HepG2 (cell line): ENCODE measurements around the gene COQ5. TPM values are rescaled to one million over a fixed set of nuclear protein-coding genes. Genes with fewer than 3 reads are reported as not detected.

Experiments
- CENPBD1 ChIP-seq: sonication (generic); formaldehyde crosslinking; IDR thresholded peaks from 2 replicates; pipeline ENCODE4 v1.8.0; 2022; ENCODE audit warnings: missing genetic modification reagents, low read depth, mild to moderate bottlenecking, borderline replicate concordance
- CREB1 ChIP-seq, 2 experiments: fragments of 450-650 bp in 1 of 2; IDR thresholded peaks; 2 replicates each; pipeline ENCODE4 v1.6.1; 2016 to 2017; ENCODE audit warnings: control low read depth in 1 of 2, mild to moderate bottlenecking in 1 of 2, missing compliant biosample characterization in 1 of 2, missing genetic modification characterization in 1 of 2
- CREM ChIP-seq, 2 experiments: sonication (generic) in 1 of 2; formaldehyde crosslinking in 1 of 2; IDR thresholded peaks; 2 replicates each; pipeline versions ENCODE4 v1.4.0 to v1.6.1; 2016 to 2020; ENCODE audit warnings: antibody characterized with exemption in 1 of 2, mild to moderate bottlenecking in 1 of 2, missing genetic modification reagents in 1 of 2
- ESRRA ChIP-seq: sonication (generic); formaldehyde crosslinking; IDR thresholded peaks from 2 replicates; pipeline ENCODE4 v1.5.1; 2020; ENCODE audit warnings: mild to moderate bottlenecking, low read depth, missing genetic modification reagents
- HOXA5 ChIP-seq: sonication (generic); formaldehyde crosslinking; IDR thresholded peaks from 2 replicates; pipeline ENCODE4 v1.4.0; 2020; ENCODE audit warnings: missing genetic modification reagents
- ISX ChIP-seq: sonication (generic); formaldehyde crosslinking; conservative IDR thresholded peaks from 2 replicates; pipeline ENCODE4 v1.5.0; 2020; ENCODE audit warnings: missing genetic modification reagents
- KDM5A ChIP-seq: fragments of 200-600 bp; sonication (generic); IDR thresholded peaks from 2 replicates; pipeline ENCODE4 v1.7.0; 2018; ENCODE audit warnings: antibody characterized with exemption, mild to moderate bottlenecking, low read length, borderline replicate concordance
- PAX8 ChIP-seq: sonication (generic); formaldehyde crosslinking; IDR thresholded peaks from 2 replicates; pipeline ENCODE4 v1.8.0; 2022; ENCODE audit warnings: mild to moderate bottlenecking, missing genetic modification reagents, borderline replicate concordance
- RFX3 ChIP-seq: IDR thresholded peaks from 2 replicates; pipeline ENCODE4 v1.6.1; 2016; ENCODE audit warnings: missing biosample characterization, missing genetic modification reagents
- TEAD3 ChIP-seq: optimal IDR thresholded peaks from 2 replicates; pipeline ENCODE3; 2016; ENCODE audit warnings: borderline replicate concordance
- THRA ChIP-seq: sonication (generic); formaldehyde crosslinking; IDR thresholded peaks from 2 replicates; pipeline ENCODE4 v1.4.0; 2020; ENCODE audit warnings: missing genetic modification reagents, borderline replicate concordance
- ZBTB37 ChIP-seq: sonication (generic); formaldehyde crosslinking; IDR thresholded peaks from 2 replicates; pipeline ENCODE4 v1.4.0; 2020; ENCODE audit warnings: mild to moderate bottlenecking, missing genetic modification reagents
- ZNF230 ChIP-seq: sonication (generic); formaldehyde crosslinking; IDR thresholded peaks from 2 replicates; pipeline ENCODE4 v1.4.0; 2020; ENCODE audit warnings: mild to moderate bottlenecking, missing genetic modification reagents
- ZNF337 ChIP-seq: sonication (generic); formaldehyde crosslinking; IDR thresholded peaks from 2 replicates; pipeline ENCODE4 v1.5.1; 2020; ENCODE audit warnings: missing genetic modification reagents, low read depth, mild to moderate bottlenecking, borderline replicate concordance
- ZNF350 ChIP-seq: sonication (generic); formaldehyde crosslinking; IDR thresholded peaks from 2 replicates; pipeline ENCODE4 v1.4.0; 2020; ENCODE audit warnings: mild to moderate bottlenecking, low read depth, missing genetic modification reagents, borderline replicate concordance
- ZNF468 ChIP-seq: sonication (generic); formaldehyde crosslinking; IDR thresholded peaks from 2 replicates; pipeline ENCODE4 v1.8.0; 2022; ENCODE audit warnings: mild to moderate bottlenecking, moderate library complexity, missing genetic modification reagents
- ZNF577 ChIP-seq: sonication (generic); formaldehyde crosslinking; IDR thresholded peaks from 2 replicates; pipeline ENCODE4 v1.4.0; 2020; ENCODE audit warnings: mild to moderate bottlenecking, low read depth, missing genetic modification reagents, borderline replicate concordance
- ZNF691 ChIP-seq: sonication (generic); formaldehyde crosslinking; IDR thresholded peaks from 2 replicates; pipeline ENCODE4 v1.4.0; 2020; ENCODE audit warnings: missing genetic modification reagents, low read depth, mild to moderate bottlenecking, borderline replicate concordance
- polyA plus RNA-seq, 8 experiments: library from polyadenylated mRNA; depleted of rRNA in 3 of 8; stranded (reverse) in 7 of 8; unstranded in 1 of 8; fragments of >200 nt; fragmentation: Illumina TruSeq in 4 of 8; extraction: Trizol in 4 of 8; gene quantifications; 2 replicates each; pipeline versions ENCODE4 v1.2.1 to v1.2.3, GENCODE V29; 2011 to 2016; ENCODE audit warnings: low read depth in 4 of 8, missing spikeins in 1 of 8, mixed read lengths in 1 of 8; ENCODE audit not compliant: insufficient read depth in 1 of 8
- total RNA-seq, 5 experiments: library from RNA; depleted of rRNA; stranded (reverse); fragments of >200 nt; fragmentation: Illumina TruSeq; extraction: Trizol; gene quantifications; 2 replicates each; pipeline ENCODE4 v1.2.3, GENCODE V29; 2016; ENCODE audit warnings: low read depth in 1 of 5
- TF ChIP-seq, protein P1 (sequence below): IDR thresholded peaks from 2 replicates; pipeline ENCODE4 v1.6.1; 2016; ENCODE audit warnings: low read depth, missing genetic modification reagents, missing compliant biosample characterization

The COQ5 gene
- total and polyA plus RNA-seq, 2 of the 13 experiments (the other 11 are each of a cell fraction or from before 2014, with no cell fraction given), result 36.4 to 41.5 TPM

DNA sequence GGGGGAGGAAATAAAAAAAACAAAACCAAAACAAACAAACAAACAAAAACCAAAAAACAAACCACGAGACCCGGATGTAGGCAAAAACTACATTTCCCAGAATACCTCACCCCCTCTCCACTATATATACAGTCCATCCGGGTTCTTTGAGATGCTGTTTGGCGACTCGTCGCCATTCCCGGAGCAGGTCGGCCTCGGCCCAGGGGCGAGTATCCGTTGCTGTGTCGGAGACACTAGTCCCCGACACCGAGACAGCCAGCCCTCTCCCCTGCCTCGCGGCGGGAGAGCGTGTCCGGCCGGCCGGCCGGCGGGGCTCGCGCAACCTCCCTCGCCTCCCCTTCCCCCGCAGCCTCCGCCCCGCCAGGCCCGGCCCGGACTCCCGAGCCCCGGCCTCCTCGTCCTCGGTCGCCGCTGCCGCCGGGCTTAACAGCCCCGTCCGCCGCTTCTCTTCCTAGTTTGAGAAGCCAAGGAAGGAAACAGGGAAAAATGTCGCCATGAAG, 5.3 kb upstream of the COQ5 start, which contains the start of gene RNF10 (continued):
- TF ChIP-seq, protein P1, sequence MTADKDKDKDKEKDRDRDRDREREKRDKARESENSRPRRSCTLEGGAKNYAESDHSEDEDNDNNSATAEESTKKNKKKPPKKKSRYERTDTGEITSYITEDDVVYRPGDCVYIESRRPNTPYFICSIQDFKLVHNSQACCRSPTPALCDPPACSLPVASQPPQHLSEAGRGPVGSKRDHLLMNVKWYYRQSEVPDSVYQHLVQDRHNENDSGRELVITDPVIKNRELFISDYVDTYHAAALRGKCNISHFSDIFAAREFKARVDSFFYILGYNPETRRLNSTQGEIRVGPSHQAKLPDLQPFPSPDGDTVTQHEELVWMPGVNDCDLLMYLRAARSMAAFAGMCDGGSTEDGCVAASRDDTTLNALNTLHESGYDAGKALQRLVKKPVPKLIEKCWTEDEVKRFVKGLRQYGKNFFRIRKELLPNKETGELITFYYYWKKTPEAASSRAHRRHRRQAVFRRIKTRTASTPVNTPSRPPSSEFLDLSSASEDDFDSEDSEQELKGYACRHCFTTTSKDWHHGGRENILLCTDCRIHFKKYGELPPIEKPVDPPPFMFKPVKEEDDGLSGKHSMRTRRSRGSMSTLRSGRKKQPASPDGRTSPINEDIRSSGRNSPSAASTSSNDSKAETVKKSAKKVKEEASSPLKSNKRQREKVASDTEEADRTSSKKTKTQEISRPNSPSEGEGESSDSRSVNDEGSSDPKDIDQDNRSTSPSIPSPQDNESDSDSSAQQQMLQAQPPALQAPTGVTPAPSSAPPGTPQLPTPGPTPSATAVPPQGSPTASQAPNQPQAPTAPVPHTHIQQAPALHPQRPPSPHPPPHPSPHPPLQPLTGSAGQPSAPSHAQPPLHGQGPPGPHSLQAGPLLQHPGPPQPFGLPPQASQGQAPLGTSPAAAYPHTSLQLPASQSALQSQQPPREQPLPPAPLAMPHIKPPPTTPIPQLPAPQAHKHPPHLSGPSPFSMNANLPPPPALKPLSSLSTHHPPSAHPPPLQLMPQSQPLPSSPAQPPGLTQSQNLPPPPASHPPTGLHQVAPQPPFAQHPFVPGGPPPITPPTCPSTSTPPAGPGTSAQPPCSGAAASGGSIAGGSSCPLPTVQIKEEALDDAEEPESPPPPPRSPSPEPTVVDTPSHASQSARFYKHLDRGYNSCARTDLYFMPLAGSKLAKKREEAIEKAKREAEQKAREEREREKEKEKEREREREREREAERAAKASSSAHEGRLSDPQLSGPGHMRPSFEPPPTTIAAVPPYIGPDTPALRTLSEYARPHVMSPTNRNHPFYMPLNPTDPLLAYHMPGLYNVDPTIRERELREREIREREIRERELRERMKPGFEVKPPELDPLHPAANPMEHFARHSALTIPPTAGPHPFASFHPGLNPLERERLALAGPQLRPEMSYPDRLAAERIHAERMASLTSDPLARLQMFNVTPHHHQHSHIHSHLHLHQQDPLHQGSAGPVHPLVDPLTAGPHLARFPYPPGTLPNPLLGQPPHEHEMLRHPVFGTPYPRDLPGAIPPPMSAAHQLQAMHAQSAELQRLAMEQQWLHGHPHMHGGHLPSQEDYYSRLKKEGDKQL, result 0 out of 2 replicates have a peak, but pooled peaks have one; percentile 2
- TF ChIP-seq ZNF691 (0 out of 2 replicates have a peak, but pooled peaks have one; percentile 35), TEAD3 (CRISPR knock-in tag) (peak; percentile 15), ZNF577 (CRISPR knock-in tag) (no peak), CREB1 (IDR thresholded peaks at IDR 0.05) (no peak), CREB1 (CRISPR knock-in tag; IDR thresholded peaks at IDR 0.05) (0 out of 2 replicates have a peak, but pooled peaks have one; percentile 10), KDM5A (peak; percentile 67; the same call in 1 of the 2 replicates), ZNF337 (CRISPR knock-in tag) (peak; percentile 20; the same call in 1 of the 2 replicates), ISX (0 out of 2 replicates have a peak, but pooled peaks have one; percentile 49), PAX8 (CRISPR knock-in tag) (0 out of 2 replicates have a peak, but pooled peaks have one; percentile 43), CREM (IDR thresholded peaks at IDR 0.05) (peak; percentile 69), CREM (CRISPR knock-in tag; IDR thresholded peaks at IDR 0.05) (no peak), CENPBD1 (CRISPR knock-in tag) (no peak), RFX3 (CRISPR knock-in tag) (no peak), ZNF230 (CRISPR knock-in tag) (0 out of 2 replicates have a peak, but pooled peaks have one; percentile 5), ZBTB37 (no peak), ZNF350 (CRISPR knock-in tag) (no peak), ESRRA (CRISPR knock-in tag) (no peak), HOXA5 (peak; percentile 58; the same call in 1 of the 2 replicates), ZNF468 (CRISPR knock-in tag) (no peak), THRA (CRISPR knock-in tag) (peak; percentile 36; the same call in 1 of the 2 replicates)
